ENCODE data around the gene LMNA. TPM values are rescaled to one million over a fixed set of nuclear protein-coding genes. Genes with fewer than 3 reads are reported as not detected.

The LMNA gene
- total RNA-seq, 4 donors from 2014 or later, result 371 to 501 (median 419) TPM

Other genes with a start within 250 kb of the LMNA start
- gene RIT1, start 203.4 kb upstream of the LMNA start, total RNA-seq, result 10 to 100 TPM; 18.8 to 23.3 (median 20.7) TPM
- 10 to 100 TPM; 46.8 to 82.8 (median 67.7) TPM for gene KHDC4, start 180.3 kb upstream of the LMNA start, total RNA-seq
- gene RXFP4, start 173.1 kb upstream of the LMNA start, total RNA-seq, result not detected
- 100 to 1,000 TPM; 105 to 195 (median 153) TPM for gene ARHGEF2, start 136.2 kb upstream of the LMNA start, total RNA-seq
- 100 to 1,000 TPM; 172 to 236 (median 212) TPM for gene SSR2, start 93.8 kb upstream of the LMNA start, total RNA-seq
- 10 to 100 TPM; 19.5 to 32.1 (median 22.8) TPM for gene UBQLN4, start 60.9 kb upstream of the LMNA start, total RNA-seq
- 10 to 100 TPM; 32.6 to 51.8 (median 47.8) TPM for gene LAMTOR2, start 59.9 kb upstream of the LMNA start, total RNA-seq
- not detected for gene RAB25, start 53.6 kb upstream of the LMNA start, total RNA-seq
- gene MEX3A, start 32.2 kb upstream of the LMNA start, total RNA-seq, result 1 to 10 TPM in 1 of 4 donors, under 1 TPM in 3; under 0.01 to 1.2 (median 0.43) TPM
- 1 to 10 TPM; 1.8 to 4.6 (median 3.5) TPM for gene SEMA4A, start 38.9 kb downstream of the LMNA start, total RNA-seq
- 10 to 100 TPM in 3 of 4 donors, 1 to 10 TPM in 1; 9.4 to 25.5 (median 13.6) TPM for gene SLC25A44, start 79.4 kb downstream of the LMNA start, total RNA-seq
- gene PMF1, start 98.3 kb downstream of the LMNA start, total RNA-seq, result 10 to 100 TPM; 41.7 to 67.1 (median 49.1) TPM
- gene BGLAP, start 127.5 kb downstream of the LMNA start, total RNA-seq, result 1 to 10 TPM in 3 of 4 donors, not detected in 1; 2.1 to 5.2 (median 2.7) TPM
- 10 to 100 TPM; 26.4 to 44.6 (median 31.2) TPM for gene PAQR6, start 133.3 kb downstream of the LMNA start, total RNA-seq
- 10 to 100 TPM; 58.0 to 85.8 (median 67.5) TPM for gene SMG5, start 168.1 kb downstream of the LMNA start, total RNA-seq
- gene TMEM79, start 169.6 kb downstream of the LMNA start, total RNA-seq, result 1 to 10 TPM; 1.7 to 4.5 (median 3.1) TPM
- gene GLMP, start 181.0 kb downstream of the LMNA start, total RNA-seq, result 10 to 100 TPM; 30.8 to 45.9 (median 42.1) TPM
- not detected for gene VHLL, start 184.6 kb downstream of the LMNA start, total RNA-seq
- 100 to 1,000 TPM; 113 to 175 (median 137) TPM for gene CCT3, start 223.6 kb downstream of the LMNA start, total RNA-seq
- not detected for gene TSACC, start 223.8 kb downstream of the LMNA start, total RNA-seq